Uterus (tissue), 4 donors: ENCODE results near the gene FZD7. TPM values are rescaled to one million over a fixed set of nuclear protein-coding genes. Genes with fewer than 3 reads are reported as not detected.

ENCODE experiments used
- DNase-seq, 2 donors: peaks; one replicate each; pipeline ENCODE4 v3.0.0-alpha.2; 2019 to 2020
- H3K27ac ChIP-seq, 2 donors: fragments of 200-600 bp; sonication (generic); 1 replicate in 1 of 2; 2 replicates in 1 of 2; pipeline ENCODE4 v1.5.1; 2016 to 2018
- H3K27me3 ChIP-seq, 2 donors: fragments of 200-600 bp; sonication (generic); one replicate each; pipeline ENCODE4 v1.5.1; 2018 to 2019; ENCODE audit warnings: control low read depth in 1 of 2
- H3K36me3 ChIP-seq, 2 donors: fragments of 200-600 bp; sonication (generic); one replicate each; pipeline ENCODE4 v1.5.1; 2019; ENCODE audit warnings: control low read depth in 1 of 2
- H3K4me1 ChIP-seq, 2 donors: fragments of 200-600 bp; sonication (generic); one replicate each; pipeline ENCODE4 v1.5.1; 2018 to 2019; ENCODE audit warnings: control low read depth in 1 of 2
- H3K4me3 ChIP-seq, 2 donors: fragments of 200-600 bp; sonication (generic); 1 replicate in 1 of 2; 2 replicates in 1 of 2; pipeline ENCODE4 v1.5.1; 2018 to 2019; ENCODE audit warnings: mild to moderate bottlenecking in 1 of 2
- H3K9me3 ChIP-seq, 2 donors: fragments of 200-600 bp; sonication (generic); one replicate each; pipeline ENCODE4 v1.5.1; 2019; ENCODE audit warnings: control low read depth in 1 of 2
- CTCF ChIP-seq, 4 experiments: fragments of 200-600 bp in 2 of 4; fragments of 450-650 bp in 2 of 4; sonication (generic) in 2 of 4; IDR thresholded peaks; one replicate each; pipeline ENCODE4 v1.5.1; 2016 to 2019; ENCODE audit warnings: antibody characterized with exemption in 4 of 4, mild to moderate bottlenecking in 2 of 4, moderate library complexity in 1 of 4
- POLR2A ChIP-seq, 2 donors: fragments of 450-650 bp; IDR thresholded peaks; one replicate each; pipeline ENCODE4 v1.6.1; 2016; ENCODE audit warnings: antibody characterized with exemption in 2 of 2, mild to moderate bottlenecking in 1 of 2, moderate library complexity in 1 of 2
- intact Hi-C: fragments of 100-400 bp; cut with DNase I; formaldehyde crosslinking; loops from one replicate; pipeline ENCODE4 v1.15.1; 2023; ENCODE audit warnings: low total_unique reads
- total RNA-seq, 4 donors: library from RNA; depleted of rRNA in 3 of 4; stranded (reverse); fragments of >200 nt in 3 of 4; gene quantifications; one replicate each; pipeline versions ENCODE4 v1.1.0 to v1.2.4, GENCODE V29; 2014 to 2023
- donor health status: DM: yes; HTN: yes; CAD: no.

Gene FZD7
- total RNA-seq, 4 donors from 2014 or later = 0.77 to 38.8 (median 20.0) TPM

- peak overlapping the region in 1 of 2 donors; percentile 65 for H3K4me3 ChIP-seq
- TF ChIP-seq CTCF (IDR thresholded peaks at IDR 0.05) (no peak), POLR2A (IDR thresholded peaks at IDR 0.05) (no peak)
Measured at GRCh38 chr2:202031246-202031951, 2.3 kb upstream of the FZD7 start.

GRCh38 chr2:202032846-202033316 is 774 bp upstream of the FZD7 start:
- intact Hi-C loops = no loop called here
- no peaks in the 10 kb centered on the region for H3K27me3 ChIP-seq
- peak overlapping the region; percentile 87 to 98 for H3K27ac ChIP-seq
- H3K9me3 ChIP-seq = no peaks in the 10 kb centered on the region
- peak overlapping the region; percentile 62 to 65 for H3K4me3 ChIP-seq
- peak in 1 of 2 donors; percentile 34 for TF ChIP-seq POLR2A (IDR thresholded peaks at IDR 0.05)
- no peak for TF ChIP-seq CTCF (IDR thresholded peaks at IDR 0.05)
- peak; percentile 70 for DNase-seq
- H3K36me3 ChIP-seq = no peaks in the 10 kb centered on the region
- H3K4me1 ChIP-seq = peaks cover 0 to 5% of the 10 kb centered on the region in 2 donors

More at GRCh38 chr2:202031246-202031951, 2.3 kb upstream of the FZD7 start:
- peaks cover 0 to 5% of the 10 kb centered on the region in 2 donors for H3K4me1 ChIP-seq
- H3K9me3 ChIP-seq = no peaks in the 10 kb centered on the region
- no peak for DNase-seq
- intact Hi-C loops = no loop called here
- no peaks in the 10 kb centered on the region for H3K27me3 ChIP-seq
- H3K27ac ChIP-seq = peak overlapping the region in 1 of 2 donors; percentile 98
- no peaks in the 10 kb centered on the region for H3K36me3 ChIP-seq

DNA sequence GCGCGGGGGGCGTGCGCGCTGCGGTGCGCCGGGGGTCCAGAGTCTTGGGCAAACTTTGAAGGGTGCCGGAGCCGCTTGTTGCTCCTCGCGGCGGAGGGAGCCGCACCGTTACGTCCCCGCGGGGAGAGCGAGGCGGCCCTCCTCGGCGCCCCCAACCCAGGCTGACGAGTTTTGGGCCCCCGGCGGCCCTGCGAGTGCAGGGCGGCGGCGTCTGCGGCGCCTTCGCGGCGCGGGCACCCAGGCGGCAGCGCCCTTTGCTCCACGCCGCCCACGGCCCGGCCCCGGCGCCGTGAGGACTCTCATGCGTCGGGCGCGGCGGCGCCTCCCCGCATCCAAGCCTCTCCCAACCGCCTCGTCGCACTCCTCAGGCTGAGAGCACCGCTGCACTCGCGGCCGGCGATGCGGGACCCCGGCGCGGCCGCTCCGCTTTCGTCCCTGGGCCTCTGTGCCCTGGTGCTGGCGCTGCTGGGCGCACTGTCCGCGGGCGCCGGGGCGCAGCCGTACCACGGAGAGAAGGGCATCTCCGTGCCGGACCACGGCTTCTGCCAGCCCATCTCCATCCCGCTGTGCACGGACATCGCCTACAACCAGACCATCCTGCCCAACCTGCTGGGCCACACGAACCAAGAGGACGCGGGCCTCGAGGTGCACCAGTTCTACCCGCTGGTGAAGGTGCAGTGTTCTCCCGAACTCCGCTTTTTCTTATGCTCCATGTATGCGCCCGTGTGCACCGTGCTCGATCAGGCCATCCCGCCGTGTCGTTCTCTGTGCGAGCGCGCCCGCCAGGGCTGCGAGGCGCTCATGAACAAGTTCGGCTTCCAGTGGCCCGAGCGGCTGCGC is 814 bp downstream of the FZD7 start:
- H3K4me1 ChIP-seq = peaks cover 0 to 5% of the 10 kb centered on the region in 2 donors
- TF ChIP-seq CTCF (IDR thresholded peaks at IDR 0.05) = no peak
- TF ChIP-seq POLR2A (IDR thresholded peaks at IDR 0.05) = no peak
- intact Hi-C loops = no loop called here
- no peaks in the 10 kb centered on the region for H3K9me3 ChIP-seq
- H3K27me3 ChIP-seq = no peaks in the 10 kb centered on the region
- no peaks in the 10 kb centered on the region for H3K36me3 ChIP-seq
- H3K4me3 ChIP-seq = peak overlapping the region; percentile 62 to 65
- peak overlapping the region; percentile 95 to 98 for H3K27ac ChIP-seq
- DNase-seq = peak; percentile 26 to 40

DNA sequence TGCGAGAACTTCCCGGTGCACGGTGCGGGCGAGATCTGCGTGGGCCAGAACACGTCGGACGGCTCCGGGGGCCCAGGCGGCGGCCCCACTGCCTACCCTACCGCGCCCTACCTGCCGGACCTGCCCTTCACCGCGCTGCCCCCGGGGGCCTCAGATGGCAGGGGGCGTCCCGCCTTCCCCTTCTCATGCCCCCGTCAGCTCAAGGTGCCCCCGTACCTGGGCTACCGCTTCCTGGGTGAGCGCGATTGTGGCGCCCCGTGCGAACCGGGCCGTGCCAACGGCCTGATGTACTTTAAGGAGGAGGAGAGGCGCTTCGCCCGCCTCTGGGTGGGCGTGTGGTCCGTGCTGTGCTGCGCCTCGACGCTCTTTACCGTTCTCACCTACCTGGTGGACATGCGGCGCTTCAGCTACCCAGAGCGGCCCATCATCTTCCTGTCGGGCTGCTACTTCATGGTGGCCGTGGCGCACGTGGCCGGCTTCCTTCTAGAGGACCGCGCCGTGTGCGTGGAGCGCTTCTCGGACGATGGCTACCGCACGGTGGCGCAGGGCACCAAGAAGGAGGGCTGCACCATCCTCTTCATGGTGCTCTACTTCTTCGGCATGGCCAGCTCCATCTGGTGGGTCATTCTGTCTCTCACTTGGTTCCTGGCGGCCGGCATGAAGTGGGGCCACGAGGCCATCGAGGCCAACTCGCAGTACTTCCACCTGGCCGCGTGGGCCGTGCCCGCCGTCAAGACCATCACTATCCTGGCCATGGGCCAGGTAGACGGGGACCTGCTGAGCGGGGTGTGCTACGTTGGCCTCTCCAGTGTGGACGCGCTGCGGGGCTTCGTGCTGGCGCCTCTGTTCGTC is 1.7 kb downstream of the FZD7 start:
- peak; percentile 63 to 72 for DNase-seq
- Histone ChIP-seq H3K36me3 (no peaks in the 10 kb centered on the region), H3K27ac (peak overlapping the region; percentile 95 to 98), H3K4me1 (peaks cover 0 to 5% of the 10 kb centered on the region in 2 donors), H3K27me3 (no peaks in the 10 kb centered on the region), H3K9me3 (no peaks in the 10 kb centered on the region), H3K4me3 (peak overlapping the region; percentile 62 to 65)
- TF ChIP-seq POLR2A (IDR thresholded peaks at IDR 0.05) (no peak), CTCF (IDR thresholded peaks at IDR 0.05) (peak; percentile 36 to 77 (median 48))
- intact Hi-C loops = no loop called here
